B cell (primary cell): Measurements from ENCODE around the gene HLA-B. TPM values are rescaled to one million over a fixed set of nuclear protein-coding genes. Genes with fewer than 3 reads are reported as not detected.

ENCODE experiments used
- polyA plus RNA-seq: library from polyadenylated mRNA; depleted of rRNA; stranded (reverse); fragments of >200 nt; gene quantifications from 2 replicates; pipeline ENCODE4 v1.2.3, GENCODE V29; 2012
- small RNA-seq: library from RNA; depleted of rRNA; stranded (forward); fragments of <200 nt; gene quantifications from one replicate; pipeline ENCODE3, GENCODE V24; 2012; ENCODE audit warnings: low replicate concordance, low read depth; ENCODE audit not compliant: insufficient read length
- total RNA-seq, 2 donors: library from RNA; stranded (reverse); fragments of 120-200 nt in 1 of 2; gene quantifications; 1 replicate in 1 of 2; 2 replicates in 1 of 2; pipeline versions ENCODE4 v1.2.3 to v1.2.4, GENCODE V29; 2013 to 2022

The HLA-B gene
- total and polyA plus RNA-seq, 2 donors (not counting 1 experiment from before 2014, with no cell fraction given) = 4,028 to 7,345 TPM

Small RNAs within 50 kb of the gene (small RNA-seq; reads per million reads assigned to genes)
- gene HLA-S (not detected), gene MIR6891 (not detected), gene RF00019 (not detected), gene RNU6-283P (not detected)

Other genes starting within 250 kb of the HLA-B start
- not detected in 2 replicates for gene C6orf15, start 244.6 kb downstream of the HLA-B start, total RNA-seq
- not detected in 2 replicates for gene C6orf15, start 244.6 kb downstream of the HLA-B start, polyA plus RNA-seq
- gene PSORS1C1, start 242.4 kb downstream of the HLA-B start, total RNA-seq = not detected in 2 replicates
- gene PSORS1C1, start 242.4 kb downstream of the HLA-B start, polyA plus RNA-seq = not detected in 2 replicates
- gene CDSN, start 236.7 kb downstream of the HLA-B start, total RNA-seq = not detected in 2 replicates
- not detected in 2 replicates for gene CDSN, start 236.7 kb downstream of the HLA-B start, polyA plus RNA-seq
- gene PSORS1C2, start 218.1 kb downstream of the HLA-B start, total RNA-seq = not detected in 2 replicates
- gene PSORS1C2, start 218.1 kb downstream of the HLA-B start, polyA plus RNA-seq = not detected in 2 replicates
- gene CCHCR1, start 199.4 kb downstream of the HLA-B start, total RNA-seq = 34.7 and 36.2 TPM in 2 replicates
- gene CCHCR1, start 199.4 kb downstream of the HLA-B start, polyA plus RNA-seq = 17.0 and 19.1 TPM in 2 replicates
- gene TCF19, start 198.6 kb downstream of the HLA-B start, total RNA-seq = 9.8 and 10.4 TPM in 2 replicates
- 5.5 and 10.0 TPM in 2 replicates for gene TCF19, start 198.6 kb downstream of the HLA-B start, polyA plus RNA-seq
- gene POU5F1, start 186.5 kb downstream of the HLA-B start, total RNA-seq = 0.76 and 0.83 TPM in 2 replicates
- 0.26 and 0.88 TPM in 2 replicates for gene POU5F1, start 186.5 kb downstream of the HLA-B start, polyA plus RNA-seq
- gene HLA-C, start 85.1 kb downstream of the HLA-B start, total RNA-seq = 972 and 998 TPM in 2 replicates
- 1,983 and 2,212 TPM in 2 replicates for gene HLA-C, start 85.1 kb downstream of the HLA-B start, polyA plus RNA-seq
- gene MICA, start 46.4 kb upstream of the HLA-B start, total RNA-seq = 13.9 and 17.1 TPM in 2 replicates
- 19.8 and 28.5 TPM in 2 replicates for gene MICA, start 46.4 kb upstream of the HLA-B start, polyA plus RNA-seq
- gene MICB, start 141.0 kb upstream of the HLA-B start, total RNA-seq = 21.9 and 24.2 TPM in 2 replicates
- gene MICB, start 141.0 kb upstream of the HLA-B start, polyA plus RNA-seq = 24.5 and 30.9 TPM in 2 replicates
- not detected in 2 replicates for gene MCCD1, start 171.8 kb upstream of the HLA-B start, total RNA-seq
- not detected in 2 replicates for gene MCCD1, start 171.8 kb upstream of the HLA-B start, polyA plus RNA-seq
- gene DDX39B, start 184.8 kb upstream of the HLA-B start, total RNA-seq = 576 and 577 TPM in 2 replicates
- gene DDX39B, start 184.8 kb upstream of the HLA-B start, polyA plus RNA-seq = 838 and 919 TPM in 2 replicates
- 3.3 and 4.4 TPM in 2 replicates for gene ATP6V1G2, start 189.4 kb upstream of the HLA-B start, total RNA-seq
- 4.5 and 5.2 TPM in 2 replicates for gene ATP6V1G2, start 189.4 kb upstream of the HLA-B start, polyA plus RNA-seq
- gene NFKBIL1, start 190.4 kb upstream of the HLA-B start, total RNA-seq = 17.8 and 18.4 TPM in 2 replicates
- 6.4 and 10.3 TPM in 2 replicates for gene NFKBIL1, start 190.4 kb upstream of the HLA-B start, polyA plus RNA-seq
- 5.6 and 8.8 TPM in 2 replicates for gene LTA, start 215.1 kb upstream of the HLA-B start, total RNA-seq
- gene LTA, start 215.1 kb upstream of the HLA-B start, polyA plus RNA-seq = 8.4 and 8.6 TPM in 2 replicates
- 22.2 and 22.6 TPM in 2 replicates for gene TNF, start 218.4 kb upstream of the HLA-B start, total RNA-seq
- gene TNF, start 218.4 kb upstream of the HLA-B start, polyA plus RNA-seq = 15.6 and 21.9 TPM in 2 replicates
- 473 and 488 TPM in 2 replicates for gene LTB, start 225.2 kb upstream of the HLA-B start, total RNA-seq
- gene LTB, start 225.2 kb upstream of the HLA-B start, polyA plus RNA-seq = 832 and 938 TPM in 2 replicates
- gene LST1, start 229.1 kb upstream of the HLA-B start, total RNA-seq = 7.4 and 9.5 TPM in 2 replicates
- gene LST1, start 229.1 kb upstream of the HLA-B start, polyA plus RNA-seq = 29.4 and 30.5 TPM in 2 replicates
- gene NCR3, start 235.8 kb upstream of the HLA-B start, total RNA-seq = 24.7 and 28.5 TPM in 2 replicates
- 52.2 and 52.5 TPM in 2 replicates for gene NCR3, start 235.8 kb upstream of the HLA-B start, polyA plus RNA-seq